ENCODE results near the gene CELF2. TPM values are rescaled to one million over a fixed set of nuclear protein-coding genes. Genes with fewer than 3 reads are reported as not detected.

CELF2 gene
- total RNA-seq, 1 experiment from 2014 or later: 0.07 TPM

GRCh38 chr10:11351801-11352200 is 334.1 kb downstream of the CELF2 start:
- Mint-ChIP-seq H3K27ac (ENCODE audit: low read depth, unreplicated experiment) (no peak overlapping the region), H3K9me3 (ENCODE audit: unreplicated experiment) (no peaks in the 10 kb centered on the region), H3K36me3 (ENCODE audit: insufficient read depth, unreplicated experiment) (no peaks in the 10 kb centered on the region), H3K4me1 (ENCODE audit: insufficient read depth, unreplicated experiment) (no peaks in the 10 kb centered on the region), H3K4me3 (ENCODE audit: unreplicated experiment) (no peak overlapping the region), H3K27me3 (ENCODE audit: insufficient read depth, unreplicated experiment) (no peaks in the 10 kb centered on the region)
- no TSS peak for BruUV-seq (replicated peaks)
- no peak for DNase-seq (ENCODE audit: unreplicated experiment)
- intact Hi-C loops (cut with micrococcal nuclease): no loop called here
- ChIA-PET POLR2A (no interaction called here), CTCF (no interaction called here)
- no peak for TF ChIP-seq CTCF (IDR thresholded peaks at IDR 0.05; ENCODE audit: unreplicated experiment)

- CTCF ChIA-PET: no interaction called here
- Mint-ChIP-seq H3K4me3 (ENCODE audit: unreplicated experiment) (no peak overlapping the region), H3K27ac (ENCODE audit: low read depth, unreplicated experiment) (no peak overlapping the region), H3K4me1 (ENCODE audit: insufficient read depth, unreplicated experiment) (no peaks in the 10 kb centered on the region), H3K9me3 (ENCODE audit: unreplicated experiment) (no peaks in the 10 kb centered on the region), H3K27me3 (ENCODE audit: insufficient read depth, unreplicated experiment) (no peaks in the 10 kb centered on the region), H3K36me3 (ENCODE audit: insufficient read depth, unreplicated experiment) (peaks cover 5% of the 10 kb centered on the region)
- POLR2A ChIA-PET: no interaction called here
- no peak for DNase-seq (ENCODE audit: unreplicated experiment)
- no TSS peak for BruUV-seq (replicated peaks)
- intact Hi-C loops (cut with micrococcal nuclease): no loop called here
- no peak for TF ChIP-seq CTCF (IDR thresholded peaks at IDR 0.05; ENCODE audit: unreplicated experiment)
Observed at GRCh38 chr10:11353006-11353896, 335.6 kb downstream of the CELF2 start.

GRCh38 chr10:11354823-11355222 is 337.2 kb downstream of the CELF2 start:
- Mint-ChIP-seq H3K27ac (ENCODE audit: low read depth, unreplicated experiment) (no peak overlapping the region), H3K9me3 (ENCODE audit: unreplicated experiment) (no peaks in the 10 kb centered on the region), H3K4me1 (ENCODE audit: insufficient read depth, unreplicated experiment) (no peaks in the 10 kb centered on the region), H3K27me3 (ENCODE audit: insufficient read depth, unreplicated experiment) (no peaks in the 10 kb centered on the region), H3K36me3 (ENCODE audit: insufficient read depth, unreplicated experiment) (peaks cover 5% of the 10 kb centered on the region), H3K4me3 (ENCODE audit: unreplicated experiment) (no peak overlapping the region)
- POLR2A ChIA-PET: no interaction called here
- BruUV-seq (replicated peaks): no TSS peak
- intact Hi-C loops (cut with micrococcal nuclease): no loop called here
- no peak for TF ChIP-seq CTCF (IDR thresholded peaks at IDR 0.05; ENCODE audit: unreplicated experiment)
- DNase-seq (ENCODE audit: unreplicated experiment): no peak
- CTCF ChIA-PET: interaction anchor here (0.7 kb wide), 1 partner anchor 1545 kb away, joined by 5 read pairs; no protein-coding TSS in a partner anchor

- ChIA-PET POLR2A (no interaction called here), CTCF (interaction anchor here (0.6 kb wide), 1 partner anchor 13 kb away, joined by 4 read pairs; no protein-coding TSS in a partner anchor)
- H3K27ac Mint-ChIP-seq (ENCODE audit: low read depth, unreplicated experiment): no peak overlapping the region
- H3K4me3 Mint-ChIP-seq (ENCODE audit: unreplicated experiment): no peak overlapping the region
- H3K36me3 Mint-ChIP-seq (ENCODE audit: insufficient read depth, unreplicated experiment): peaks cover 5% of the 10 kb centered on the region
- H3K9me3 Mint-ChIP-seq (ENCODE audit: unreplicated experiment): no peaks in the 10 kb centered on the region
- no peaks in the 10 kb centered on the region for H3K27me3 Mint-ChIP-seq (ENCODE audit: insufficient read depth, unreplicated experiment)
- no TSS peak for BruUV-seq (replicated peaks)
- H3K4me1 Mint-ChIP-seq (ENCODE audit: insufficient read depth, unreplicated experiment): no peaks in the 10 kb centered on the region
- no peak for TF ChIP-seq CTCF (IDR thresholded peaks at IDR 0.05; ENCODE audit: unreplicated experiment)
- intact Hi-C loops (cut with micrococcal nuclease): no loop called here
- DNase-seq (ENCODE audit: unreplicated experiment): no peak
Observed at GRCh38 chr10:11355592-11355991, 337.9 kb downstream of the CELF2 start.

All from MCF 10A (cell line).